ENCODE measurements around the gene PDK1.

PDK1 gene

DNA sequence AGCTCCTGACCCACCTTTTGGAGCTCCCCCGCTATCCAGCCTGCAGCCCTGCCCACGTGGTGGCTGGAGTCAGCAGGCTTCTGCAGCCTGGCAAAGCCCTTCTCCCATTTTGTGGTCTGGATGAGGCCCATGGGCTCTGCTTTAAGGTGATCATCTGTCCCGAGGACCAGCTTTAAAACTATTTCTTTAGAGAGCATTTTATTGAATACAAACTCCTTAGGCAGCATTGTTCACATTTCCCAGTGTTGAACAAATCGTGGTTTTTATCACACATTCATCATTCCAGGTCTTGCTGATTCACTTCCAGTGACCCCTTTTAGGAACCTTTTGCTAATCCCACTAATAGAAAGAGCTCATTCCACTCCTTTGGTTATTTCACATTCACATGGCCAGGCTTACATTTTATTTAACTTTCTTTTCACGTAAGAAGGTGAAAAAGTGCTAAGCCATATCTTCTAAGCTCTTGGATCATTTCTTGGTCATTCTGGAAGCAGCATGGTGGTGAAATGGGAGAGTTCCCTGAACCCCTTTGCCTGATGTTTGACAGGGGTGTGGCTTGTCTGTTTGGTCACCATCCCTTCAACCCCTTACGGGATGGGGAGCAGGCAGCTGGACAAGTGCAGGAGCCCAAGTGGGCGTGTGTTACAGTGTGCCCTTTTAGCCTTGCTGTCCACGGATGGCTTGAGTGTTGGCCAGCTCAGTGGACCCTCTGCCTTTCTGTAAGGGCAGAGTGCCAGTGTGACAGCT lies 99.4 kb downstream of the PDK1 start:
- peaks cover 5% of the 10 kb centered on the region for H3K27me3 Mint-ChIP-seq
- H3K36me3 Mint-ChIP-seq (ENCODE audit: low read depth), result no peaks in the 10 kb centered on the region
- peaks cover 27% of the 10 kb centered on the region for H3K9me3 Mint-ChIP-seq
- intact Hi-C loops (cut with micrococcal nuclease), result no loop called here
- no peak overlapping the region for H3K27ac Mint-ChIP-seq
- no peak overlapping the region for H3K4me3 Mint-ChIP-seq
- no peaks in the 10 kb centered on the region for H3K4me1 Mint-ChIP-seq (ENCODE audit: low read depth)

DNA sequence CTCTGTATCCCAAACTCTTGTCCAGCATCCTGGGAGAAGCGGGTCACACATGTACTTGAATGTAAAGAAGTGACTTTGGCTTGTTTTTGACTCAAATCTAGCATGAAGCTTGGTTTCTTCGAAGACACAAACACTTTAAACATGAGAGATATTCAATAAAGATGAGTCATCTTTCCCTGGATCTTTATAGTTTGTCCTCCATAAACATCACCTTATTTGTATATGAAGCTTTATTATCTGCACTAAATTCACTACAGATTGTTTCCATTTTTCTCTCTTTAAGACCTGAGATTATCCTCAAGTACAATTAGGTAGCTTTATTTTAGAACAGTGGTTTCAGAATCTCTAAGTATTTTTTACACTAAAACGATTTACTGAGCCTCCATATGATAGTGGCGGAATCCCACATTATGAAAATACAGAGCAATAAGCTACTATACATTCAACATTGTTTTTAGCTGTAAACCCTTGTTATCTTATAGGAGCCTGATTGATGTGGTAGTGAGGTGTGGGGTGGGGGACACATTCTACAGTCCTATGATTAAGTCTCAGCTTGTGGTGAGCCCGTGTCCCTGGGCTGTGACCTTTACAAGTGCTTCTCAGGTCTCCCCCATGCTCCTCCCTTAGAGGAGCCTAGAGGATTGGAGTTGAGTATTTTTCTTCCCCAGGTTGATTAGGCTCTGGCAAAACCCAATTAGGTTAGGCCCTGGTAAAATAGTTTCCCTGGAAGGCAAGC lies 100.1 kb downstream of the PDK1 start:
- no peak overlapping the region for H3K27ac Mint-ChIP-seq
- peaks cover 33% of the 10 kb centered on the region for H3K9me3 Mint-ChIP-seq
- intact Hi-C loops (cut with micrococcal nuclease), result no loop called here
- no peaks in the 10 kb centered on the region for H3K4me1 Mint-ChIP-seq (ENCODE audit: low read depth)
- no peaks in the 10 kb centered on the region for H3K36me3 Mint-ChIP-seq (ENCODE audit: low read depth)
- no peak overlapping the region for H3K4me3 Mint-ChIP-seq
- peaks cover 5% of the 10 kb centered on the region for H3K27me3 Mint-ChIP-seq

Measured in dendritic cell treated with granulocyte-macrophage colony-stimulating factor and Interleukin-4, amounts not matched to agents 40 ng/mL and 50 ng/mL, for 4 days (primary cell).